Uterus (tissue), 4 donors: ENCODE data around the gene ATXN10. TPM values are rescaled to one million over a fixed set of nuclear protein-coding genes. Genes with fewer than 3 reads are reported as not detected.
"Not testable (repeated sequence)": the region's sequence is repeated elsewhere in the genome, so short reads cannot be mapped to it uniquely, and the experiment has no call there.

Experiments used
- DNase-seq, 2 donors: peaks; one replicate each; pipeline ENCODE4 v3.0.0-alpha.2; 2019 to 2020
- H3K27ac ChIP-seq, 2 donors: fragments of 200-600 bp; sonication (generic); 1 replicate in 1 of 2; 2 replicates in 1 of 2; pipeline ENCODE4 v1.5.1; 2016 to 2018
- H3K27me3 ChIP-seq, 2 donors: fragments of 200-600 bp; sonication (generic); one replicate each; pipeline ENCODE4 v1.5.1; 2018 to 2019; ENCODE audit warnings: control low read depth in 1 of 2
- H3K36me3 ChIP-seq, 2 donors: fragments of 200-600 bp; sonication (generic); one replicate each; pipeline ENCODE4 v1.5.1; 2019; ENCODE audit warnings: control low read depth in 1 of 2
- H3K4me1 ChIP-seq, 2 donors: fragments of 200-600 bp; sonication (generic); one replicate each; pipeline ENCODE4 v1.5.1; 2018 to 2019; ENCODE audit warnings: control low read depth in 1 of 2
- H3K4me3 ChIP-seq, 2 donors: fragments of 200-600 bp; sonication (generic); 1 replicate in 1 of 2; 2 replicates in 1 of 2; pipeline ENCODE4 v1.5.1; 2018 to 2019; ENCODE audit warnings: mild to moderate bottlenecking in 1 of 2
- H3K9me3 ChIP-seq, 2 donors: fragments of 200-600 bp; sonication (generic); one replicate each; pipeline ENCODE4 v1.5.1; 2019; ENCODE audit warnings: control low read depth in 1 of 2
- POLR2A ChIP-seq, 2 donors: fragments of 450-650 bp; IDR thresholded peaks; one replicate each; pipeline ENCODE4 v1.6.1; 2016; ENCODE audit warnings: antibody characterized with exemption in 2 of 2, mild to moderate bottlenecking in 1 of 2, moderate library complexity in 1 of 2
- intact Hi-C: fragments of 100-400 bp; cut with DNase I; formaldehyde crosslinking; loops from one replicate; pipeline ENCODE4 v1.15.1; 2023; ENCODE audit warnings: low total_unique reads
- total RNA-seq, 4 donors: library from RNA; depleted of rRNA in 3 of 4; stranded (reverse); fragments of >200 nt in 3 of 4; gene quantifications; one replicate each; pipeline versions ENCODE4 v1.1.0 to v1.2.4, GENCODE V29; 2014 to 2023
- TF ChIP-seq, protein P1 (sequence below), 4 experiments: fragments of 200-600 bp in 2 of 4; fragments of 450-650 bp in 2 of 4; sonication (generic) in 2 of 4; IDR thresholded peaks; one replicate each; pipeline ENCODE4 v1.5.1; 2016 to 2019; ENCODE audit warnings: antibody characterized with exemption in 4 of 4, mild to moderate bottlenecking in 2 of 4, moderate library complexity in 1 of 4
- donor health status: DM: yes; HTN: yes; CAD: no.

Gene ATXN10
- total RNA-seq, 4 donors from 2014 or later: 251 to 258 (median 253) TPM

GRCh38 chr22:45710469-45710868 lies 38.8 kb downstream of the ATXN10 start:
- H3K27me3 ChIP-seq: no peaks in the 10 kb centered on the region
- intact Hi-C loops: no loop called here
- TF ChIP-seq POLR2A (IDR thresholded peaks at IDR 0.05): no peak
- TF ChIP-seq, protein P1, sequence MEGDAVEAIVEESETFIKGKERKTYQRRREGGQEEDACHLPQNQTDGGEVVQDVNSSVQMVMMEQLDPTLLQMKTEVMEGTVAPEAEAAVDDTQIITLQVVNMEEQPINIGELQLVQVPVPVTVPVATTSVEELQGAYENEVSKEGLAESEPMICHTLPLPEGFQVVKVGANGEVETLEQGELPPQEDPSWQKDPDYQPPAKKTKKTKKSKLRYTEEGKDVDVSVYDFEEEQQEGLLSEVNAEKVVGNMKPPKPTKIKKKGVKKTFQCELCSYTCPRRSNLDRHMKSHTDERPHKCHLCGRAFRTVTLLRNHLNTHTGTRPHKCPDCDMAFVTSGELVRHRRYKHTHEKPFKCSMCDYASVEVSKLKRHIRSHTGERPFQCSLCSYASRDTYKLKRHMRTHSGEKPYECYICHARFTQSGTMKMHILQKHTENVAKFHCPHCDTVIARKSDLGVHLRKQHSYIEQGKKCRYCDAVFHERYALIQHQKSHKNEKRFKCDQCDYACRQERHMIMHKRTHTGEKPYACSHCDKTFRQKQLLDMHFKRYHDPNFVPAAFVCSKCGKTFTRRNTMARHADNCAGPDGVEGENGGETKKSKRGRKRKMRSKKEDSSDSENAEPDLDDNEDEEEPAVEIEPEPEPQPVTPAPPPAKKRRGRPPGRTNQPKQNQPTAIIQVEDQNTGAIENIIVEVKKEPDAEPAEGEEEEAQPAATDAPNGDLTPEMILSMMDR (IDR thresholded peaks at IDR 0.05): no peak
- no peak overlapping the region for H3K27ac ChIP-seq
- H3K36me3 ChIP-seq: no peaks in the 10 kb centered on the region
- peaks cover 0 to 6% of the 10 kb centered on the region in 2 donors for H3K4me1 ChIP-seq
- DNase-seq: no peak
- H3K9me3 ChIP-seq: no peaks in the 10 kb centered on the region
- H3K4me3 ChIP-seq: no peak overlapping the region

GRCh38 chr22:45714390-45714789 lies 42.8 kb downstream of the ATXN10 start:
- DNase-seq, H3K4me3 ChIP-seq, H3K36me3 ChIP-seq, H3K27me3 ChIP-seq, H3K27ac ChIP-seq, H3K9me3 ChIP-seq, H3K4me1 ChIP-seq, intact Hi-C loops: not testable (repeated sequence)

- Histone ChIP-seq H3K4me1 (no peaks in the 10 kb centered on the region), H3K4me3 (no peak overlapping the region), H3K9me3 (no peaks in the 10 kb centered on the region), H3K36me3 (no peaks in the 10 kb centered on the region), H3K27ac (no peak overlapping the region), H3K27me3 (no peaks in the 10 kb centered on the region)
- no peak for DNase-seq
- no peak for TF ChIP-seq POLR2A (IDR thresholded peaks at IDR 0.05)
- TF ChIP-seq, protein P1 (IDR thresholded peaks at IDR 0.05): no peak
- intact Hi-C loops: no loop called here
These were observed 46.2 kb downstream of the ATXN10 start for GRCh38 chr22:45717789-45718188.

- no peak for DNase-seq
- Histone ChIP-seq H3K27me3 (no peaks in the 10 kb centered on the region), H3K36me3 (no peaks in the 10 kb centered on the region), H3K4me3 (no peak overlapping the region), H3K27ac (no peak overlapping the region), H3K9me3 (no peaks in the 10 kb centered on the region), H3K4me1 (no peaks in the 10 kb centered on the region)
- intact Hi-C loops: no loop called here
- TF ChIP-seq, protein P1 (IDR thresholded peaks at IDR 0.05): no peak
These were observed 46.8 kb downstream of the ATXN10 start for GRCh38 chr22:45718391-45718790.

DNA sequence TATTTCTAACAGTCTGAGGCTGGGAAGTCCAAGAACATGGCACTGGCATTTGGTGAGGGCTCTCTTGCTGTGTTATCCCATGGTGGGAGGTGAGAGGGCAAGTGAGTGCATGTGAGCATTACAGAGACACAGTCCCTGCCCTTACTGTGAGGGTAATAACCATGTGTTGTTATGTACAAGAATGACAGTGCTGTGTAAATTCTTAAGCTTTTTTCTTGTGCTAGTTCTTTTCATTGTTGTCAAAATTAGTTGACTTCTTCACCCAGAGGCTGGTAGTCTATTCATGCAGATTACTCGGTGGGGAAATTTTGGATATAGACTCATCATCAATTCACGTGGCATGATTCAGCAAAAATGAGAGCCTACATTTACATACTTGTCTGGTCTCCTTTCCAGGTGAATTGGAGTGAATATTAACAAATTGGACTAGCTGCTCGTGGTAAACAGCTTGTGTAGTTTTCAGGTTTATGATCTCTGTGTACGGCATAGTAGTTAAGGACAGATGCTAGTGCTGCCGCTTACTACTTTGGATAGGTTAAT lies 49.3 kb downstream of the ATXN10 start:
- no peaks in the 10 kb centered on the region for H3K4me1 ChIP-seq
- H3K36me3 ChIP-seq: no peaks in the 10 kb centered on the region
- H3K4me3 ChIP-seq: no peak overlapping the region
- no peak for TF ChIP-seq POLR2A (IDR thresholded peaks at IDR 0.05)
- TF ChIP-seq, protein P1 (IDR thresholded peaks at IDR 0.05): no peak
- H3K9me3 ChIP-seq: no peaks in the 10 kb centered on the region
- no peak overlapping the region for H3K27ac ChIP-seq
- no peaks in the 10 kb centered on the region for H3K27me3 ChIP-seq
- intact Hi-C loops: no loop called here
- no peak for DNase-seq

GRCh38 chr22:45722006-45722405 lies 50.4 kb downstream of the ATXN10 start:
- intact Hi-C loops: no loop called here
- no peak for TF ChIP-seq POLR2A (IDR thresholded peaks at IDR 0.05)
- TF ChIP-seq, protein P1 (IDR thresholded peaks at IDR 0.05): no peak
- no peak overlapping the region for H3K4me3 ChIP-seq
- H3K36me3 ChIP-seq: no peaks in the 10 kb centered on the region
- no peak for DNase-seq
- no peaks in the 10 kb centered on the region for H3K4me1 ChIP-seq
- H3K27me3 ChIP-seq: no peaks in the 10 kb centered on the region
- no peaks in the 10 kb centered on the region for H3K9me3 ChIP-seq
- H3K27ac ChIP-seq: no peak overlapping the region
